Measurements from ENCODE around the gene GUCD1.

GUCD1 gene

DNA sequence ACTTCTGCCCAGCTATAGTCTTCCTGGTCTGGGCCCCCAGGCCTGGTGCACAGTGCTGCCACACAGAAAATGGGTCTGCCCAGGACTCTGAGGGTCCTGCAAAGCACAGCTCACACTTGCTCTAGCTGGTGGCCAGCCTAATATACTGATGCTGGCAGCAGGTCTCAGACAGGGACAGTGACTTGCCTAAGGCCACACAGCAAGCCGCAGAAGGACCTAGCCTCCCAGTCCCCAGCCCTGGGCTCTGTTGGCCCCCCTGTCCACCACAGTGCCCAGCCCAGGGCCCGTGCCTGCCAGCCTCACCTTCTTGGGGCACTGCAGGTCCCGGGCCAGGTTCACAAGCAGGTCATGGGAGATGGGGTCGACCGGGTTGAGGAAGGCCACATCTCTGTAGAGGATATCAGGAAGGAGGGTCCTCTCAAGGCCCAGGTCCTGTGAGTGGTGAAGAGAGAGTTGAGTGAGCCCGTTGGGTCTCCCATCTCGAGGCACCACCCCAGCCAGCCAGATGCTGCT is 34.6 kb upstream of the GUCD1 start:
- no peak for DNase-seq

DNA sequence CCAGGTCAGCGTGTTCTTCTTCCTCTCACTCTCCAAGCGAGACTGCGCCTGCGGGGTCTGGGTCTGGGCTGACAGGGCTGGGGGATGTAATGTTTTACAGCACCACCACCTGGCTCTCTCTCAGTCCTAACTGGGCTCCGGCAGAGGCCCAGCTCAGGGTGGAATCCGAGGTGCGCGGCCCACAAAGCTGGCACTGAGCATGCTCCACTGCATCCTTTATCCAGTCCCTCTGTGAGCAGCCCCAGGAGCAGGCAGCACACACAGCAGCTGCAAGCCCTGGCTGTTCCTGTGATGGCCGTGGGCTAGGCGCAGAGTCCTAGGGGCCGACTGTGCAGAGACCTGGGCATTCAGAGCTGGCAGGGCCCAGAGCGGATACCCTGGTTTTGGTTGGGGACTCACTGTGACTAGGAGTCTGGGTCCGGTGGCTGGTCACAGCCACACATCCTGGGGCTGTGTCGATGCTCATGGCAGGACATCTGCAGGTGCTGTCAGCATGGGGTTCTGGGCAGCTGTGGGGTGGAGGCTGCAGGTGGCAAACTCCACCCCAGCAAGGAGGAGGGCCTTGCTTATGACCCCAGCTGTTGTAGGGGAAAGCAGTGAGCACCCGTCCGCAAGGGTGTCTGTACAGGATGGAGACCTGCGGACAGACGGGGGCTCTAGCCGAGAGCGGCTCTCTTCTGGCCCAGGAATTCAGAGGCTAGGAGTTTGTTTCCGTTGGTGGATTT is 34.0 kb upstream of the GUCD1 start:
- DNase-seq: no peak

DNA sequence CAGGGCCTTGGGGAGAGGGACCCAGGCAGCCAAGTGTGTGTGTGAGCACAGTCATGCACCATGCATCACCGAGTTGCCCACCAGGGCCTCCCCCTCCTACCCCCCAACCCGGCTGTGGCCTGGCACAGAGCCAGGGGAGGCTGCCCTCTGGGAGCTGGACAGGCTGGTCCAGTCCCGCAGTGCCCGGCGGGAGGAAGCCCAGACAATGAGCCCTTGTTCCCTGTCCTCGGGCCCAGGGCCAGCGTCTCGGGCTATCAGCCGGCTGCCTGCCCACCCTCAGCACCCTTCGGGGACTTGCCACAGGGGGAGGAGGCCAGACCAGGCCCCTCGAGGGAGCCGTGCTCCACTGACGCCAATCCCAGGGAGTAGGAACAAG is 33.4 kb upstream of the GUCD1 start:
- no peak for DNase-seq

DNA sequence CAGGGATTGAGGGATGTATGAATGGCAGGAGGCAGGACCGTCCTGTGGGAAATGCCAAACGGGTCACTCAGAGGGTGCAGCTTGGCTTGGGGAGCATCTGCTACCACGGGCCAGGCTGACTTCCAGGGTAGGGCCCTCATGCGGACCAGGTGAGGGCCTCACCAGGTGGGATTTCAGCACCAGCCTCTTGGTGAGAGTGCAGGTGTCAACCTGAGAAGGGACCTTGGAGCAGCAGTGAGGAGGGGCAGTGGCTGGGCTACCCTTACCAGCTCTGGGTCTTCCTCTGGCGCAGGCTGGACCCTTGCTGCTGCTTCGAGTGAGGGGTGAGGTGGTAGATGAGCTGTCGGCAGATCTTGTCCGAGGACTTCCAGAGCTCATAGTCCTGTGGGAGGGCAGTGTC is 33.0 kb upstream of the GUCD1 start:
- no peak for DNase-seq

DNA sequence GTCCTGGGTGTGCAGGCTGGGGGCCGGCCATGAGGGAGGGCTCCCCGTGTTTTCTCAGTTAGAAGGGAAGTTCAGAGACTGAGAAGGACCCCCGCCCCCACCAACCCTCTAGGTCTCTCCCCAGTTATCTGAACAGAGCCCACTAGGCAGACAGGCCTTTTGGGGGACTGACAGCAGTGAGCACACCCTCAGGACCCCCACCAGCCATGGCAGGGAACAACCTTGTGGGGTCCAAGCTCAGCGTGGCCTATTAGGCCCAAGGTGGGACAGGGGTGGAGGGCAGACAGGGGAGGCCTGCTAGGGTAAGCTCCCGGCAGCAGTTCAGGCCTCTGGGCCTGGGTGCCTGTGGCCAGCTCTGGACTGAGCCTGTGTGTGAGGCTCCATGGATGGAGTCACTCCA is 32.3 kb upstream of the GUCD1 start:
- no peak for DNase-seq

DNA sequence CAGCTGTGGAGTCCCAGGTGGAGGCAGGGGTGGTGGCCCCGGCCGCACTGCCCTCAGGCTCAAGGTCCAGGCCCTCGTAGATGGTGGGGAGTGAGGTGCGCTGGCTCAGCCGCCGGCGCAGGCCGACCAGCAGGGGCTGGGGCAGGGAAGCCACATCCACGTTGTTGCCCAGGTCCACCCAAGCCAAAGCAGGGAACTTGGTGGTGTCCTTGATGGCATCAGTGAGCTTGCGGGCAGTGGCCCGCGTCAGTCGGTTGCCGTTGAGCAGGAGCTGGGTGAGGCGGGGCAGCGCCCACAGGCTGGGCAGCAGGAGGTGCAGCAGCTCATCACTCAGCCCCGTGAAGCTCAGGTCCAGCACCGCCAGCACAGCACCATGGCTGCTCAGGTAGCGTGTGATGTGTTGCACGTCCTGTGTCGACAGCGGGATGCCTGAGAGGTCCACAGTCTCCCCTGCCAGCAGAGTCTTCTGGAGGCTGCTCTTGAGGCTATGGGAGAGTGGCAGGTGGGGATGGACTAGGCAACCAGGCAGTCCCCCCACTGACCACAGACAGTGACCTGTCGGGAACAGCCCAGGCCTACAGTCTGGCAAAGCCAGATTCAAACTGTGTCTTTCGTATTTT is 31.1 kb upstream of the GUCD1 start:
- DNase-seq: no peak

DNA sequence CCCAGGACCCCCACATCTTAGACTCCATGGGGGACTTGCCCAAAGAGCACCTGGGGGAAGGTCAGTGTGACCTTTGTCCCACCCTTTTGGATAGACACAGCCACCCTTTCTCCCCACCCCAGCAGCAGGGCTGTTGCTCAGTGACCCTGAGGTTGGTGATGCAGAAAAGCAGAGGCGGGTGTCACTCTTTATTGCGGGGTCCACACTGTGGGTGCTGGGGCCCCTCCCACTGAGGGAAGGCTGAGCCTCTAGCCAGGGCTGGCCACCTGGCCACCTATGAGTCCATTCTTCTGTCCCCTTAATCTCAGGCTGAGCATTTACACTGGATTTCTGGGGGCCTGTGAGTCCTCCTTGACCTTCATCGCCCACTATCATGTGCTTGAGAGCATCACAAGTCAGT is 30.5 kb upstream of the GUCD1 start:
- DNase-seq: no peak

DNA sequence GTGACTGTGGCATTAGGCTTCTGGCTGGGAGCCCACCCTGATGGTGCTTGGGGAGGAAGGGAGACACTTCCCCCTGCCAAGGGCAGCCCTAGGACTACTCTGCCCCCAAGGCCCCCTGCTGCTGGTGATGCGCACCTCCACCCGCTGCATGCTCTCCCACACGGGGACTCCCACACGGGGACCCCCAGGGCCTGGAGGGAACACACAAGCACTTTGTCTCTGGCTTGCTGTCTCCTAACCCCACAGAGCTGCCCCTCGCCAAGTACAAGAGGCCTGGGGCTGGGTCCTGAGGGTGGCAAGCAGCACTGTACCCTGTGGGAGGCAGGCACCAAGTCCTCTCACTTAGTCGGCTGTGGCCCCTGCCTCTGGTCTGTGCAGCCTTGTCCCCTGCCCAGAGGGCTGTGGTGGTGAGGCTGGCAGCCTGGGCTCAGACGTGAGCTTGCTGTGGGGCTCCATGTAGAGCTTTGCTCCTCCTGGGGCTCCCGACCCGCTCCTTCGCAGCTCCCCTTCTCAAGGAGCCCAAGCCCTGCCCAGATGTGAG is 30.0 kb upstream of the GUCD1 start:
- DNase-seq: no peak

DNA sequence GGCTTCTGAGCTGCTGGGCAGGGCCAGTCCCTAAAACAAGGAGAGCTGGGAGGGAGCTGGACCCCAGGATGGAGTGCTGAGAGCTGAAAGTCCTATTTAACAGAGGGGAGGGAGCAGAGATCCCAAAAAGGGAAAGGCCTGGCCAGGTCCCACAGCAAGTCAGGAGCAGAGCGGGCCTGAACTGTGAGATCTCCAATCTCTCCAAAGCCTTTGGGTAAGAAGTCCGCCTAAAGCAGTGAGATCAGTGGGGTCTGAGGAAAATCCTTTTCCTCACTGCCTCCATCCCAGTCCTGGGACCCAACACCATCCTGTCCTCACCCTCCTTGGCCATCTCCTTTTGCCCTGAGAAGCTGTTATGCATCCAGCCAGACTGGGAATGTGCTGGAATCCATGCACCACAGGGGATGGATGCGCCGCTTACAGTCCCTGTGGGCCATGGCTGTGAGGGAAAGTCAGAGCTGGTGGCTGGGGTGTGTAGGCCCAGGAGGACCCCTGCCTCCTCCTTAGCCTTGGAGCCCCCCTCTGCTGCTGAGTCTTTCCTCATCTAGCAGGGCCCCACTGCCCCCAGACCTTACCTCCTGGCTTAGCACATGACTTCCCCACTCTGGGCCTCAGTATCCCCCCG is 29.3 kb upstream of the GUCD1 start:
- DNase-seq: no peak

DNA sequence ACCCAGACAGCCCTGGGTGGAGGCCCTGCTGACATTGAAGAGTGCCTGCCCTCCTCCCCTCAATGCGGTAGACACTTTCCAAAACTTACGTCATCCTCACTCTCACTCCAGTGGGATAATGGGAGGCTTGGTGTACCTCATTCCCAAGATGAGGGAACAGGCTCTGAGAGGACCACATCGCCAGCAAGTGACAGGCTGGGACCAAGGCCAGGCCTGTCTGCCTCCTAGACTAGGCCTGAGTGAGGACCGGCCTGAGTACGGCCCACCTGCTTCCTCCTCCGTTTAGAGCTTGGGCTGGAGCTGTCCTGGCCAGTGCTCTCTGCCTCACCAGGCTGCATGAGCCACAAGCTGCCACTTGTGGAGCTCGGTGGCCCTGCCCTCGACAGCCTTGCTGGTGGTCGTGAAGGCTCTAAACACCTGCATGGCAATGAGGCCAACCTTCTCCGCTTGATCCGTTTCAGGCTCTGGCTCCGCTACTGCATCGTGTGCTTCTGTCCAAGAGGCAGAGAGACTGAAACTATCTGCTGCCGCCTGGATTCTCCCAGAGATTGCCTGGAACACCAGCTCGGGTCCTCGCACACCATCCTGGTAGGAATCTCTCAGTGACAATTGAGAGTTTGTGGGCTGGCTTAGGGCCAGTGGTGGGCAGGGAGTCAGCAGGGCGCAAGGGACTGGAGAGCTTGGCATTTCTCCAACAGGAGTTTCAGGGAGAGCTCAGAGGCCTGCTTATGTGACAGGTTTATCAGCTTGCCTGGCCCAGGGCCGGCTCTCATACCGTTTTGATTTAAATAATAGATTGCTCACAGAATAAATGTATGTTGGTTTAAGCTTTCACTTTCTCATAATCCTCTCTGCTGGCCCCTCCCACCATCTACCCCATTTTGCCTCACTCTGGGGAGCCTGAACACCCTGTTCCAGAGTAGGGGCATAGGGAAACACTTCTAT is 28.6 kb upstream of the GUCD1 start:
- DNase-seq: peak; percentile 72 to 75

DNA sequence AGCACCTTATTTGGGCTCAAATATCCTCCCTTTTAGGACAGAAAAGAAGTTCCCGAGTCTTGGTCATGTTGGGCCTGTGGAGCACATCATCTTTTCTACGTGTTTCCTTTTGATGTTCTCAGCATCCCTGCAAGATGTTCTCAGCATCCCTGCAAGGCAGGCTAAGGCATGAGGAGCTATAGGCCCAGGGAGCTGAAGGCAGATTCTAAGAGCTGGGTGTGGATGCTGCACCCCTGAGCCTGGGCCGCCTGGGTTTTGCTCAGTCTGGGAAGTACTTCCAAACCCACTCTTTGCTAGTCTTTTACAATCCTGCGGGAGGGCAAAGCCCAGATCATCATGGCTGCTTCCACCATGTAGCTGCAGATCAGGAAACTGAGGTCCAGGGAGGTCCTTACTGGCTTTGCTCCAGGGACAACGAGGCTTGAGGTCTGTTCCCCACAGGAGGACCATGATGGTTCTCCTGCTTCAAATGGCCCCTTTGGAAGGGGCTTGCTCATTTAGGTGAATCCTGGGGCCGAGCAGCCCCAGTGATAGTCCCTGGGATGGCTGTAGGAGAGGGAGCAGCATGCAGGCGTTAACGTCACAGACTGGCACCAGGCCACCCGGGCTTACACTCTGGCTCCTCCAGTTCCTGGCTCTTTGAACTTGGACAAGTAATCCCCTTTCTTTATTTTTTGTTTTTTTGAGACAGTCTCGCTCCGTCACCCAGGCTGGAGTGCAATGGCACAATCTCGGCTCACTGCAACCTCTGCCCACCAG is 27.3 kb upstream of the GUCD1 start:
- DNase-seq: no peak

DNA sequence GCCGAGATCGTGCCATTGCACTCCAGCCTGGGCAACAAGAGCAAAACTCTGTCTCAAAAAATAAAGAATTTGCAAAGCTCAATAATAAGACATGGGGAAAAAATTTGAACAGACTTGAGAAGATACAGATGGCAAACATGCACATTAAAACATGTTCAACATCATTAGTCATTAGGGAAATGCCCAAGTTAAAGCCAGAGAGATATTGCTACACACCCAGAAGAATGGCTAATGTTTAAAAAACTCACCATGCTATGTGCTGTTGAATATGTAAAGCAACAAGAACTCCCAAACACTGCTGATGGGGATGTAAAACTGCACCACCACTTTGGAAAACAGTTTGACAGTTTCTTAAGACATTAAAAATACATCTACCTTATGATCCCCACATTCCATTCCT is 25.3 kb upstream of the GUCD1 start:
- no peak for DNase-seq

DNA sequence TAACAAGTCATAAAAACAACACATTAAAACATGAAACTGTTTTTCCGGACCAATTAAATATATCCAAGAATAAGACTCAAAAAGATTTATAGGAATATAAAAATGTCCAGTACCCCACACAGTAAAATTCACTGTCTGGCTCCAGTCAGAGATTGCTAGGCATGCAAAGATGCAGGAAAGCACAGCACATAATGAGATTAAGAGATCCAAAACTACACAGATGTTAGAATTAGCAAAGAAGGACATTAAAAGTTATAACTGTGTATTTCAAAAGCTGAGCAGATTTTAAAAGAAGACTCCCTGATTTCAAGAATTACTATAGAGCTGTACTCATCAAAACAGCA is 24.3 kb upstream of the GUCD1 start:
- DNase-seq: no peak

DNA sequence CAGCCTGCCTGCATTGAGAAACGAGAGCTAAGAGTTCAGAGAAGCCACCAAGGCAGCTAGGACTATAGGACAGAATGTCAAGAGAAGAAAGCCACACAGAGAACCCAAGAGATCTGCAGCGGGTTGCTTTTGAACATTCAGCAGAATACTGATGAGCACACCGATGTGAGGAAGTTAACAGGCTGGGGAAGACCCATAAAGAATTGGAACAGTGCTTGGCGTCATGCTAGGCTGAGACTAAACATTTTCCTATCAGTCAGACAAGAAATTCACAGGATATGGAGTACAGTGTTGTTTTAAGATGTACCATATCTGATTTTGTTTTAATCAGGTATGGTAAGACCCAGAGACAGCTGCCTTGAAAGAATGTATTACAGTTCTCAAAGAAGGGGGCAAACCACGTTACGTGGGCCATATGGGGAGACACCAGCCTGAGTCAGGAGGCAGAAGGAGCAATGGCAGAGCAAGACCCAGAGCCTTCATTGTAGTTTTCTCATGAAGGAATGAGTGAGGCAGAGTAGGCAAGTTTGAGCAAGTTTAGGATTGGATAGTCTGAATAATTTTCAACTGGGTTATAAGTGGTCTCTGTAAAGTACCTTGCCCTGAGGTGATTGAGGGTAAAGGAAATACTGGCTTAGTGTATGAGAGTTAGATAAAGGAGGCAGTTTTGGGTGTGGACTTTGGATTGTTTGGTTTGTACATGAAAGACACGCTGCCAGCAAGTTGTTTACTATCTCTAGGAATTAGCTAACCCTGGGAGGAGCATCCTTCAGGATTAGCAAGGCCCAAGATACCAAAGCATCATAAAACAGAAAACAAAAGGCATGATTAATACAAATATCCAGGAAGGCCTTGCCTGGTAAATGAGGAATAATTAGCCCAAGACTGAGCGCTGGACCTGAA is 23.7 kb upstream of the GUCD1 start:
- no peak for DNase-seq

DNA sequence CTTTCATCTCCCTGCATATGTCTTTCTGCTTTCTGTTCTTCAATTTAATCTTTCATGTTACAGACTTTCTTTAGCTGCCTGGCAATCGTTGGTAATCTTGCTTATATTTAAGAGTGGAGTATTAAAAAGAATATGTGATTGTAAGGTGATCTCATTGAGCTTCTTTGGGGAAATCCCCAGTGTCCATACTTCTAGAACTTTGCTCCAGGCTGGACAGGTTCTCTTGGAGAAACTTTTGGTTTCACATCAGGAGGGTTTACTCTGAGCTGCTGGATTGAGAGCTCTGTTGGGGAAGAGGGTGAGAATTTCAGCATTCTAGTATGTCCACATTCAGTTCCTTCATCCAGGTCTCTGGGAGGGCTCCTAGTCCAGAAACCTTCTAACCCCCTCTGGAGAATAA is 21.8 kb upstream of the GUCD1 start:
- no peak for DNase-seq

DNA sequence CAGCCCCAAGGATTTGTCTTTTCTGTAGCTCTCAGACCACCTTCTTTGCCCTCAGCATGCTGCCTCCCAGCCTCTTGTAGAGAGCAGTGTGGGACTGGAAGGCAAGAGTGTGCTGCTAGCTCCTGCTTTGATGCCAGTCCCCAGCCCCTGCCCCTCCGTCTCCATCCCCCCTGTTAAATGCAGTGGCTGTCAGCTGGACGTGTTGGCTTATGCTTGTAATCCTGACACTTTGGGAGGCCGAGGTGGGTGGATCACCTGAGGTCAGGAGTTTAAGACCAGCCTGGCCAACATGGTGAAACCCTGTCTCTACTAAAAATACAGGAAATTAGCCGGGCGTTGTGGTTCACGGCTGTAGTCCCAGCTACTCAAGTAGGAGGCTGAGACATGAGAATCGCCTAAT is 16.3 kb upstream of the GUCD1 start:
- DNase-seq: no peak

DNA sequence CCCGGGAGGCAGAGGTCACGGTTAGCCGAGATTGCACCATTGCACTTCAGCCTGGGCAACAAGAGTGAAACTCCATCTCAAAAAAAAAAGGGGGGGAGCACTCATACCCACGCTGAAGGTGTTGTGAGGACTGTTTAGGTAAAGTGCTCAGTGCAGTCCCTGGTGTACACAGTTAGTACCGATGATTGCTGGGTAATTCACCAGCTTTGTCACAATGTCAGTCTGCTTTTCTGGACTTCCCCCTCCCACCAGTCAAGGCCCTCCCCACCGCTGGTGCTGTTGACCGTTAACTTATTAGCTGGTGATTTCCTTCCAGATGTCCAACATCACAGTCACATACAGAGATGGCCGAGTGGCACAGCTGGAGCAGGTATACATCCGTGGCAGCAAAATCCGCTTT is 12.7 kb upstream of the GUCD1 start:
- no peak for DNase-seq

DNA sequence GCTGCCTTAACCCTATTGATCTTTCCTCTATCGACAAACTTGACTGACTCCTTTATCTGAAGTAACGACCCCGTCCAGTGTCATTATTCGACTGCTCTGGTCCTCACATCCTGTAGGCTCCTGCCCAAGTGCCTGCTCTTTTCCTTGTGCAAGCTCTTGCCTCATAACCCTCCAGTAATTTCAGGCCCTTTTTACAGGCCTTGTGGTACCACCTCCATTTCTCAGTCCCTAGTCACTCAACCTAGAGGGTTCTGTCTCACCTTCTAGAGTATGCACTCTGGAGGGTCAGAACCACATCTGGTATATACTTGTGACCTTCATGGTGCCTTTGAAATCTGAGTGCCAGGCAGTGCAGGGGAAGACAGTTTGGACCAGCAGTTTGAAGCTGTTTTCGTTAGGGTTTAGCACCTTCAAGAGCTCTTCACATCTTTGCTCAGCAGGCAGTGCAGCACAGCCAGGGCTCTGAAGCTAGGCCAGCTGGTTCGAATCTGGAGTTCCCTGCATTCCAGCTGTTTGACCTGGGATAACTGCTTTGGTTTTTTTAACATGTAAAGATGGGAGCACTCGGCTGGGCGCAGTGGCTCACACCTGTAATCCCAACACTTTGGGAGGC is 12.1 kb upstream of the GUCD1 start:
- peak; percentile 26 to 75 for DNase-seq

DNA sequence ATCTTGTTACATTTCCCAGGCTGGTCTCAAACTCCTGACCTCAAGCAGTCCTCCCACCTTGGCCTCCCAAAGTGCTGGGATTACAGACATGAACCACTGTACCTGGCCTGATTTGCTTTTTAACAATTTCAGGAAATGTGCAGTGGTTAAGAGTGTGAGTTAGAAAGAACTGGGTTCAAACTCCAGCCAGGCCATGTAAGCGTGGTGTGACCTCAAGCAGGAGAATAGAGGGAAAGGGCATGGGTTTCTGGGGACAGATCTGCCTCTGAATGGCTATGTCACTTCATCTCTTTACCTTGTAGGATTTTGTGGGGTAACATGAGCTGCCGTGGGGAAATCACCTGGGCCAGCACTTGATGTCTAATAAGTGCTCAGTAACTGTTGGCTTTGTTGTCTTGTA is 10.1 kb upstream of the GUCD1 start:
- no peak for DNase-seq

DNA sequence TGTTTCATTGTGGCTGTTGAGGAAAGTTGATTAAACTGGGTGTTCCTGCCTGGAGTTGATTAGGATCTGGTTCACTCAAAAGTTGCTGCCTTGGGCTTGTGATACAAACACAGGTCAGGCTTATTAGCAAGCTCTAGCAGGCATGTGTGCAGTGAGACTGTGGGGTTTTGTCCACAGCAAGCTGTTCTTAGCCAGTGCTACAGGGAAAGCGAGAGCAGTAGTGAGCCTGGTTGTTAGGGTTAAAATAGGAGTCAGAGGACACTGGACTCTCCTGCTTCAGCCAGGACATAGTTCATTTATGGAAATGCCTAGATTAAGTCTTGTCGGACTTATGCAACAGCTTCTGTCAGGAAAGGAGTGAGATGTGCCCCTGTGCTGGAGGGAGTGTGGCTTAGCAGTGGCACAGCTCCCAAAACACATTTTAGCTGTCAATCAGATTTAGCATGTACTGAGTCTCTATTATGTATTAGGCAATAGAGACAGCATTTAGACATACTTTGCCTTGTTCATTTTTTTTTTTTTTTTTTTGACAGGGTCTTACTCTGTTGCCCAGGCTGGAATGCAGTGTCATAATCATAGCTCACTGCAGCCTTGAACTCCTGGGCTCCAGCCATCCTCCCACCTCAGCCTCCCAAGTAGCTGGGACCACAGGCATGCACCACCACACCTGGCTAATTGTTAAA is 9.6 kb upstream of the GUCD1 start:
- DNase-seq: no peak
